ENCODE data around the gene EIF2S1.
"Not testable (repeated sequence)": the region's sequence is repeated elsewhere in the genome, so short reads cannot be mapped to it uniquely, and the experiment has no call there.

The EIF2S1 gene

DNA sequence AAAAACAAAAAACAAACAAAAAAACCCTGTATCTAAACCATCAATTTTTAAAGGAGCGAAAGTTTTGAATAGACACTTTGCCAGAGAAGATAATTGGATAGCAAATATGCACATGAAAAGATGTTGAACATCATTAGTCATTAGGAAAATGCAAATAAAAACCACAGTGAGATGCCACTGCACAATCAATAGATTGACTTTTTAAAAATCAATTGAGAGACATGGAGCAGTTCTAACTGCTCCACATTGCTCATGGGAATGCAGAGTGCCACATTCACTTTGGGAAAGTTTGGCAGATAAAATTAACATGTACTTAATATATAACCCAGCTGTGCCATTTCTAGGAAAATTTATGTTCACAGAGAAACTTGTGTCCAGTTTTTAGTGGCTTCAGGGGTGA lies 12.7 kb downstream of the EIF2S1 start:
- no peak for DNase-seq

DNA sequence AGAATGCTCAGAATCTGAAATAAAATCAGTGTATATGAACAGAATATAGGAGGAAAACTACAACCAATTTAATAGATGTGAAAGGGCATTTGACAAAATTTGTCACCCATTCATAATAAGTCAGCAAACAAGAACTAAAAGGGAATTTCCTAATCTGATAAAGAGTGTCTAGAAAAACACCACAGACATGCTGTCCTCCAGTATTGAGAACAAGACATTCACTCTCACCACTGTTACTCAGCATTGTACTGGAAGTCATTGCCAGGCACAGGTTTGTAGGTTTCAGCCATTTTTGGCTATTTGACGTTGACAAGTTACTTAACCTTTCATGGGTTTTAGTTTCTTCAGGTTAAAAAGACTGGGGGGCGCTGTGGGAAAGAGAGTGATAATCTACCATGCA lies 13.2 kb downstream of the EIF2S1 start:
- no peak for DNase-seq

DNA sequence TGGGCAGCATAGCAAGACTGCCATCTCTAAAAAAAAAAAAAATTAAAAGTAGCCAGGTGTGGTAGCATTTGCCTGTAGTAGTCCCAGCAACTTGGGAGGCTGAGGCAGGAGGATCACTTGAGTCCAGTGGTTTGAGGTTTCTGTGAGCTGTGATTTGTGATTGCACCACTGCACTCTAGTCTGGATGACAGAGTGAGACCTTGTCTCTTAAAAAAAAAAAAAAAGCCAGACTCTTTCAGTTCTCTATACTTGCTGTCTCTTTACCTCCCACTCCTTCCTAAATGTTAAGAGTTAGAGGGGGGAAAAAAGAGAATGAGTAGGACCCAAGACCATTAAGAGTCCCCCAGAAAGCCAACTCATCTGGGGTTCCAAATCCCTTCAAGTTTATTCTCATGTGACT lies 17.8 kb downstream of the EIF2S1 start:
- no peak for DNase-seq

DNA sequence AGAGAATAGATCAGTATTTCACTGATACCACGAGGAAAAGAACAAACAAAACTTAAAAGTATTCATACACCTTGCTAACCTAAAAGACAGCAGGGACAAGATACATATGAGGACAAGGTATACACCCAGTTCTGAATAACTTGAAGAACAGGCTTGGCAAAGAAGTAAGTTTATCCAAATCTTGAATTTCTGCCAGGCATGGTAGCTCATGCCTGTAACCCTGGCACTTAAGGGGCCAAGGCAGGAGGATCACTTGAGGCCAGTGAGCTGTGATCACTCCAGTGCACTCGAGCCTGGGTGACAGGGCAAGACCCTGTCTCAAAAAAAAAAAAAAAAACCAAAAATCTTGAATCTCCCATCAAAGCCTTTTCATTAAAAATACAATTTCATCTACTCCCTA lies 25.0 kb downstream of the EIF2S1 start:
- no peak for DNase-seq

DNA sequence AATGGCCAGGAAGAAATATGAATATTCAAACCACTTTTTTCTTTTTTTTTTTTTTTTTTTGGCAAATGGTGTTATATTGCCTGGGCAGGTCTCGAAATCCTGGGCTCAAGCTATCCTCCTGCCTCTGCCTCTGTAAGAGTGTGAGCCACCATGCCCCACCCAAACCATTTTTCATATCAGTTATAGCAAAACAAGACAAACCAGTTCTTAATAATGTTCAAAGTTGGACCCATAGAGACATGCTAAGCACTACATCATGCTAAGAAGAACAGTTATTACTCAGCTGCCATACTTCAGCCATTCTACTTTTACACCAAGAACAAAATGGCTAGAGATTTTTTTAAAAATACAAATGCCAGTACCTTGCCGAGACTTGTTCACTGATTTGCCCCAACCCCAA lies 25.5 kb downstream of the EIF2S1 start:
- DNase-seq = no peak

DNA sequence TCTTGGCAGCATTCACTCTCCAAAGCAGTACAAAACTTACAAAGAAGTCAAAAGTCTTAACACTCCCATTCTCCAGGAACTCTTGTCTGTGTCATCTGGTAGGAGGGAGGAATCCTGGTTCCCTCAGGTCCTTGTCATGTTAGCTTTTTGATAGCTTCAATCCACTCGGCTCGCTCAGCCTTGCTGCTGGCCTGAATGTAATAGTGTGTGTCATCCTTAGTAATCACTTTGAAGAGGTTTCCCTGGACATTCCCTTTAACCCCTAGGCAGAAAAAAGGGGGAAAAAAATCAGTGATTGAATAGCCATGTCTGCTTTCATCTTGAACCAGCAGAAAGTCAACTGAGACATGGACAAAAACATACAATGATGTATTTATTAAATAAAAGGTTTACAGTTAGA lies 27.1 kb downstream of the EIF2S1 start:
- no peak for DNase-seq

DNA sequence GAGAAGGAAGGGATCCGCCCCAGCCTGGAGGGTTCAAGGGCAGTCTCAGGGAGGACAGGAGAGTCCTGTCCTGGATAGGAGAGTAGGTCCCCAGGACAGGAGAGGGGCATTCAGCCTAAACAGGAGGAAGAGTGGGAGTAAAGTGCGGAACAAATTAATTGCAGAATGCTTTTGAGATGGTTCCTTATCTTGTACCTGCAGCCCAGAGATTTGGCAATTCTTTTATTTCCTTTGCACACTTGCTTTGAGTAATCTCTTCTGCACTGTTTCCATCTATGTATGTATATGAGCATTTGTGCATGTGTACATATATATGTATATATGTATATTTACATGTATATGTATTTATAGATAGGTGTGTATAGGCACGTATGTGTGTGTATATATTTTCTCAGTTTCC lies 29.1 kb downstream of the EIF2S1 start:
- no peak for DNase-seq

DNA sequence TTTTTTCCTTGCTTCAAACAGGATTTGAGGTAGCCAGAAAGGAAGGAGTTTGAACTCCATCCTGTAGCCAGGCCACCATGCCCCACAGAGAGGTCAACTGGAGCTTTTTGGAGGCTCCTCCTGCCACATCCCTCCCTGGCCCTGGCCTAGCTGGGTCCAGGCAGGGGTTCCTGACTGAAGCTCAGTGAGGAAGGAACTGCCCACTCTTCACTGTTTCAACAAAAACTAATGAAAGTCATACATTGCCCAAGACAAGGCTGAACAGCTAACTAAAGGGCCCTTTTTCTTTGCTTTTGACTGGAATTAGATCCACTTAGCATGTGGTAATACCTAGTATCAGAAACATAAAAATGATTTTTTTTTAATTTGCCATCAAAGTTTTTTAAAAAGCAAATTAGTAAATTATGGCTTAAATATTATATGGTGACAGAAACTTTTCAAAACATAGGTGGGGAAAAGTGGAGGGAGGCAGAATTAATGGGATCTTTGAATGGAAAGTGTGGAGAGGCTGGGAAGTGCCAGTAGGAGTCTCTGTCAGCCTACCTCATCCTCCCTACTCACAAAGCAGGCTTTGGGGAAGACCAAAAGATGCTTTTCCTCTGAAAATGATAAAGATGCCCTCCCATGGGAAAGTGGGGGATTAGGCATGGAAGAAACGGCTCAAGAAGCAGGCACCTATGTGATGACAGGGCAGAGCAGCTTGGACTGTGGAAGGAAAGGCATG lies 29.8 kb downstream of the EIF2S1 start:
- no peak for DNase-seq

DNA sequence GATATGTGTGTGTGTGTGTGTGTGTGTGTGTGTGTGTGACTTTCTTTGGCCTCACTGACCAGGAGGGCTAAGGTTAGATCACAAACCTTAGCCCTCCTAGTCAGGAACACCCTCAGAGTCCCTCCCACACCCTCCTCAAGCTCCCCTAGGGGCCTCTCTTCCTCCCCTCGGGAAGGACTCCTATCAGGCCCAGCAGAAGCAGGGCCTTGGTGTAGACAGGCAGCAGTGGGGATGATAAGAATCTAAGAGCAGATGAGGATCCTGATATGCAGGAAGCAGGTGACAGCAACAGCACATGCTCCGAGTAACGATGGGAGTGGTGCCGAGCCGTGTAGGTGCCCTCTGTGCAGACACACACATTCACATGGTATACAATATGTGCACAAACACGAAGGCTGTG lies 31.1 kb downstream of the EIF2S1 start:
- no peak for DNase-seq

DNA sequence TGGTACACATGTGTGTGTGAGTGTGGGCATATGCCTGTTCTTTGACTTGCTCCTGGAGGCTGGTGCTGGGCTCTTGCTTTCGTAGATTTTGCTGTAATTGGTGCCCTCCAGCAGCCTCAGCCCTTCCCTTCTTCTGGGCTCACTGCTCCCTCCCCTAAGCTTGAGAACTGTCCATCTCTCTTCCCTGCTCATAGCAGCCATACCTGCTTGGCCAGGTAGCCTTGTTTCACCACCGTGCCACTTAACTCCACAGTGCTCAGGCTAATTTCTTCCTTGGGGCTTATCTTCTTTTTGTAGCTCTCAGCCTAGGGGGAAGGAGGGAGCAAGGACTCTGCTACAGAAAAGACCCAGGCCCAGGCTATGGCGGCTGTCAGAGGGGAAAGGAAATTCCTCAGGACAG lies 32.0 kb downstream of the EIF2S1 start:
- no peak for DNase-seq

DNA sequence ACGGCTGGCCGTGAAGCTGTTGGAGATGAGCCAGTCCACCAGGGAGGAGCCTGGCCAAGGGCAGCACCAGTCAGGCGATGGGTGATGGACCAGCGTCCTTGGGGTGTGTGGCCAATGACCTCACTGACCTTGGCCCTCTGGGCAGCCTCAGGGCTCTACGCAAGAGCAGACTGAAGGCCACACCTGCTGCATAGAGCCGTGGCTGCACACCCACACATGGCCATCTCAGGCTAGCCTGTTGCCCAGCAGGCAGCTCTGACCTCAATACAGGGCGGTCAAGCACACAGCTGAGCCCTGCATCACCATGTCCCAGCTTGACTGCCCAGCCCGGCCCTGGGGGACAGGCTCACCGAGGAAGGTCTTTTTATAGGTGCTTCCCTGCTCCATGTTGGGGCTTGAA lies 32.7 kb downstream of the EIF2S1 start:
- DNase-seq = no peak

DNA sequence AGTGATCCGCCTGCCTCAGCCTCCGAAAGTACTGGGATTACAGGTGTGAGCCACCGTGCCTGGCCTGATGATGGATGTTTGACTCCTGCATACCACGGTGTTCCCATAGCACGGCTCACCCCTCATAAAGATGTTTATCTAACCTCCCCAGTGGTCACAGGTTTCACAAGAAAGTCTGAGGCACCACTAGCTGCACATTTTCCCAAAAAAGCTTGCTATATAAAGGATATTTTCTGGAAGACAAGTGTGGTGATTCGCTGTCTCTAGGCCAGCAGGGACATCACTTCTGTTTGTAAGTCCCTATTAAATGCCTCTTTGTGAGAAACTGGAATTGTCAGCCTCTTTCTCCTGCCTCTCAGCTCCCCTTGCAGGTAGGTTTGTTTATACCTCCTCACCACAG lies 33.6 kb downstream of the EIF2S1 start:
- DNase-seq = no peak

DNA sequence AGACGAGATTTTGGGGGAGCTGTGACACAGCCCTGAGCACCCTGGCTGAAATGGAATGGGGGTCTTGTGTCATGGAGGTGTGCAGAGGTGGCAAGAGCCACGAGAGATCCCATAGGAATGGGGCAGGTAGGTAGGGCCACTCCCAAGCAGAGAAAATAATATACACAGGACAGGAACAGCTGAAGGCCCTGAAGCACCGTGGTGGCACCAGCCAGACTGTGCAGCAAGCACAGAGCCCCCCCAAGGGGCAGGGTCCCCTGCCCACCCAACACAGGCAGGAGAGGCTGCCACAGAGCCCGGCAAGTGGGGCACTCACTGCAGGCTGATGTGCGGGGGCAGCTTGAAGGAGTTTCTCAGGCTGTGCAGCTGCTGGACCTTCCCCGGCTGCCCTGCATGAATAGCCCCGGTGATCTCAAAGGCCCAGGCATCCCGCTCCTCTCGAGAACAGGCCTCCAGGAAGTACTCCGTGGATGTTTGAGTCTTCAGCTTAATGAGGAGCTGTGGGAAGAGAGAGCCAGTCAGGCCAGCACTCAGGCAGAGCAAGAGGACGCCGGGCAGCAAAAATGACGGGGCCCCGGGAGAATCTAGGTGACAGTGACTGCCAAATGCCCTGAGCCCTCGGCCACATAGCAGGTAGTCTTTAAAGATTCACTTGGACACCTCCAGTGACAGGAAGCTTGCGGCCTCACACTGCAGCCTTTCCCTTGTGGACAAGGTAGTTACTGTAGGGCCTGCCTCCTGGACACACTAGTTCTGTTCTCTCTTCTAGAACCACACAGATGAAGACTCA lies 35.2 kb downstream of the EIF2S1 start:
- DNase-seq = no peak

DNA sequence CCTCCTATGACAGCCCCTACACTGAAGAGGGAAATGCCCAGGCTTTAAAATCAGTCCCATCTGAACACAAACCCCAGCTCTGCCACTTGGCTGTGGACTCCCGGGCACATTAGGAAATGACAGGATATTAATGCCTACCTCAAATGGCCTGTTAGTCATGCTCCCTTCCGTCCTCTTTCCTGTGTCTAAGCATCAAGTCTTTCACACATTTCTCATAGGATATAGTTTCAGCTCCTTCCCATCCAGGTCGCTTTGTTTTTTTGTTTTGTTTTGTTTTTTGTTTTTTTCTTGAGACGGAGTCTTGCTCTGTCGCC lies 35.7 kb downstream of the EIF2S1 start:
- no peak for DNase-seq

DNA sequence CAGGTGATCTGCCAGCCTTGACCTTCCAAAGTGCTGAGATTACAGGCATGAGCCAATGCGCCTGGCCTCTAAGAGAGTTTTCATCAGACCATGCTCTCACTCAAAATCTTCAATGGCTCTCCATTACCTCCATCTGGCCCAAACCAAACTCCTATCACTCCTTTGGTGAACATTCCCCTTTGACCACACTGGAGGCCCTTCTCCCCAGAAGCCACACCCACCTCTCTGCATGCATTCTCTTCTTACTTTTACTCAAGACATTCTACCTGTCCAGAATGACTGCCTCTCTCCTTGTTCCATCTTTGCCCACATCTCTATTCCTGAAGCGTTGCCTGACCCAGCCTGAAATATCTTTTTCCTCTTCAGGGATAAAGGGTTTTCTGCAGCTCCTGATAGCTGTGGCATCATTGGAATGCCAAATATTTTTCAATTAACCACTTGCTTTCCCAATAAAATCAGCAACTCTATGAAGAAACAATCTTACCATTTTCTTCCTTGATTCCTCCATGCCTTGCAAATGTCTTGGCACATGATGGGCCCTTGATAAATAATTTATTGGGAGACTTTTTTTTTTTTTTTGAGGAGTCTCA lies 36.3 kb downstream of the EIF2S1 start:
- no peak for DNase-seq

DNA sequence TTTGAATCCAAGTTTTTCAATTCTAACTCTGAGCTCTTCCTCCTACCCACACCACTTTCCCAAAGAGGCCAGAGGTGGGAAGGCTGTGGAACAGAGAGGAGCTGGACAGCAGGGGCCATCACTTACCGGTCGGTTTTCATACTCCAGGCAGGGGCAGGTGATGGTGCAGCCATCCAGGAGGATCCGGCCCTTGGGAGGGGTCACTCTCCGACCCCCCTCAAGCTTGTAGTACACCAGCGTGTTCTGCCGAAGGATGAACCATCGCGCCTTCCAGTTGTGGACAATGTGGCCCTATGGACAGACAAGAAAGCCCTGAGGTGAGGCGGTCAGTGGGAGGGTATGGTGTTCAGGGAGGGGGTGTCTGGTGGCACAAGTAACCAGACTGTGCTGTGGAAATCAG lies 37.4 kb downstream of the EIF2S1 start:
- no peak for DNase-seq

DNA sequence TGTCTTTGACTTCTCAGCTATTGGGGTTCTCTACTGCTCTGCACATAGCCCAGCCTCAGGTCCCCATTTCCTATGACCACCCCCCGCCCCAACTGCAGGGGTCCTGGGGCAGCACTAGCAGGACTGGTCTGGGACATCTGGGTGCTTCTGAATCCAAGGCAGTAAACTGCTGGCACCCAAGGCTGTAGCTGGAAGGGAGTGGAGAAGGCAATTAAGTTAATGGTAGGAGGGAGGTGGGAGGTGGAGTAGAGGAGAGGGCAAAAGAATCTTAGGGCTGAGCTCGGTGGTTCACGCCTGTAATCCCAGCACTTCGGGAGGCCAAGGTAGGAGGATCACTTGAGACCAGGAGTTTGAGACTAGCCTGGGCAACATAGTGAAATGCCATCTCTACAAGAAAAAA lies 40.3 kb downstream of the EIF2S1 start:
- no peak for DNase-seq

DNA sequence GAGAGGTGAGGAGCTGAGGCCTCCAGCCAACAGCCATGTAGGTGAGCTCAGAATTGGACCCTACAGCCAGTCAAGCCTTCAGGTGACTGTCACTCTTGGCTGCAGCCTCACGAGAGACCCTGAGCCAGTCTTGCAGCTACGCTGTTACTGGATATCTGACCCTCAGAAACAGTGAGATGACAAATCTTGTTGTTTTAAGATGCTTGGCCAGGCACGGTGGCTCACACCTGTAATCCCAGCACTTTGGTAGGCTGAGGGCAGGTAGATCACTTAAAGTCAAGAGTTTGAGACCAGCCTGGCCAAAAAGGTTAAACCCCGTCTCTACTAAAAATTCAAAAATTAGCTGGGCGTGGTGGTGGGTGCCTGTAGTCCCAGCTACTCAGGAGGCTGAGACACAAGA lies 45.6 kb downstream of the EIF2S1 start:
- no peak for DNase-seq

DNA sequence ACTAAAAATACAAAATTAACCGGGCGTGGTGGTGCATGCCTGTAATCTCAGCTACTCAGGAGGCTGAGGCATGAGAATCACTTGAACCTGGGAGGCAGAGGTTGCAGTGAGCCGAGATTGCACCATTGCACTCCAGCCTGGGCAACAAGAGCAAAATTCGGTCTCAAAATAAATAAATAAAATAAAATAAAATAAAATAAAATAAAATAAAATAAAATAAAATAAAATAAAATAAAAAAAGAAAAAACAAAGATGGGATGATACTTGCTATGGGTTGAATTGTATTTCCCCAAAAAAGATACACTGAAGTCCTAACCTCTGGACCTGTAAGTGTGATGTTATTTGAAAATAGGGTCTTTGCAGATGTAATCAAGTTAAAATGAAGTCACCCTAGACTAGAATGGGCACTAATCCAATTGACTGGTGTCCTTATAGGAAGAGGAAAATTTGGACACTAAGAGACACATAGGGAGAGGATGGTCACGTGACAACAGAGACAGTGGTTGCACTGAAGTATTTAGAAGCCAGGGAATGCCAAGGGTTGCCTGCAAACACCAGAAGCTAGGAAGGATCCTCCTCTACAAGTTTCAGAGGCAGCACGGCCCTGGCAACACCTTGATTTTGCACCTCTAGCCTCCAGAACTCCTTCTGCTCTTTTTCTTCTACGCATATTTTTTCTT lies 48.1 kb downstream of the EIF2S1 start:
- not testable (repeated sequence) for DNase-seq

DNA sequence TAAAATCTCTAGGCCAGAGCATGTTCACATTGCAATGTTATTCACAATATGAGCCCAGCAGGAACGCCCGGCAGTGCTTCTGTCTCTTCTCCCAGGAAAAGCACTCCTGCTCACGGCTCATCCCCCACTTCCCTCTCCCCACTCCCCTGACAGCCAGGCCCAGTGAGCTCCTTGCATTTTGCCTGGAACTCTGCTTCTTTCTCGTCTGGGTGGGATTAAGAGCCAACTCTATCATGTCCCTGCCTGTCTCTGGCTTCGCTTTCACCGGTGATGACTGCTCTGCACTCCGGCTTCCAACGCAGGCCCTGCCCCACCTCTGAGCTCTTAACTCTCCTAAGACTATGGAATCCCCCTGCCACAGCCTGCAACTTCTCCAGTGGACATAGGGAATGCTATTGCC lies 49.3 kb downstream of the EIF2S1 start:
- DNase-seq = no peak

DNA sequence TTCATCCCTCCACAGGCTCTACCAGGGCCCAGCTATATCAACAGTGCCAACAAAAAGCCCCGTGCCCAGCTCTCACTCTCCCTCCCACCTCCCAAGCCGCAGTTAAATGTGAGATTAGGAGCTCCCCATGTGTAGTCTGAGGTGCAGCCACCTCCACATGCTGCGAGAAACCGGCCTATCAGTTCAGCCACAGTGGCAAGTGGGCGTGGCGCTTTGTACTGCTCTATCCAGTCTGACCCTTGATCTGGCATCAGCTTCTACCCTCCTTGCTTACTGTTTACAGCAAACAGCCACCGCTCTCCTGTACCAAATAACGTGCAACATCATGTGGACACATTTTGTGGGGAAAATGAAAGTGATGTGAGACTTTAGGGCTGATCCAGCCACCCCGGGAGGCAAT lies 50.2 kb downstream of the EIF2S1 start:
- no peak for DNase-seq

DNA sequence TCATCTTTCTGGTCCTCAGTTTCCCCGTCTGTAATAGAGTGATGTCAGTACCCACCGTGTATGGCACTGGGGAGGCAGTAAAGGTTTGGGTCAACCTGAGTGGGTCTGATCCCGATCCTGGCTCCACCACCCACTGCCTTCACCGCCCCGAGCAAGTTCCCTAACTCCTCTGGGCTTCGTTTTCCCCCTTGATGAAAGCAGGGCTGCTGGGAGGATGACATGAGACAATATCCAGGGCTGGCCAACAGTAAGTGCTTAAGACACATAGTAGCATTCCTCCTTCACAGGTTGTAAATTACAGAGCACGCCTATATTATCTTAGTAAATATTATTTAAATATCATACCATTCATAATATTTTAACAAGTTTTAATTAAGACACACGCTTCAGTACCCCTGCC lies 51.2 kb downstream of the EIF2S1 start:
- no peak for DNase-seq

DNA sequence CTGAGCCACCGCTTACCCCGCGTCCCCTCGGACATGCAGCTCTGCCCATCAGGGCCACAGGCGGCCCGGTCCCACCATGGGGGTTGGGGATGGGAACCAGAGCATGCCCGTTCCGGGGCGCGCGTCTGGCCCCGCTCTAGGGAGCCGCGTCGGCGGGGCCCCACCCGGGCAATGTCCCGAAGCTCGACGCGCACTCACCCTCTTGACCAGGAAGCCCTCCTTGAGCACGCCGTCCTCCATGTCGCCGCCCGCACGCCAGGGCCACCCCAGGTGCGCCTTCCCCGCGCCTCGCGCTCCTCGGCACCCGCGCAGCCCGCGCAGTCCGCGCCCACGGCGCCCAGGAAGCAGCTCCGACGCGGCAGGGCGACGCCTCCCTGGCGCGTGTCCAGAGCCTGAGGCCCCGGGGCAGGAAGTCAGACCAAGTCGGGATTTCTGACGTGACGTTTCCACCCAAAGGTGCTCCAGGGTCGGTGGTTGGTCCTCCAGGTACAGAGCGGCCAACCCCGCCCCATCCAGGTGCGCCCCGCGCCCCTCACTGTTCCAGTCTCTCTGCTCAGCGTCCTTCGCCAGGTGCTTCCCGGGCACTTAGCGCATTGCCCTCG lies 51.8 kb downstream of the EIF2S1 start, which contains the start of gene PLEK2:
Gene PLEK2, minus strand, starts transcription at position 346 of the 602 bp plus-strand sequence. Its CDS starts 106 bp downstream, at position 240.
- DNase-seq = peak; percentile 79
